Fibroblast of pulmonary artery (primary cell): ENCODE results near the gene PAK2.
"Not testable (repeated sequence)": the region's sequence is repeated elsewhere in the genome, so short reads cannot be mapped to it uniquely, and the experiment has no call there.

Source experiments
- DNase-seq: peaks from one replicate; pipeline ENCODE4 v3.0.0-alpha.2; 2010; ENCODE audit warnings: low read depth
- H3K4me3 ChIP-seq: replicated peaks from 2 replicates; pipeline ENCODE4 v1.5.1; 2011; ENCODE audit warnings: low read depth, mild to moderate bottlenecking, control low read depth, low read length, moderate library complexity
- CTCF ChIP-seq: IDR thresholded peaks from 2 replicates; pipeline ENCODE4 v1.5.1; 2011; ENCODE audit warnings: mild to moderate bottlenecking, control low read depth, low read length, inconsistent platforms; ENCODE audit errors: missing control alignments

The PAK2 gene

GRCh38 chr3:196843435-196844110 lies 103.9 kb downstream of the PAK2 start:
- no peak for DNase-seq
- TF ChIP-seq CTCF = no peak
- no peak overlapping the region for H3K4me3 ChIP-seq

- DNase-seq, H3K4me3 ChIP-seq: not testable (repeated sequence)
These were observed 104.9 kb downstream of the PAK2 start for GRCh38 chr3:196844235-196845219.

GRCh38 chr3:196848375-196848774 lies 108.7 kb downstream of the PAK2 start:
- DNase-seq, H3K4me3 ChIP-seq: not testable (repeated sequence)

- no peak overlapping the region for H3K4me3 ChIP-seq
- DNase-seq = no peak
- no peak for TF ChIP-seq CTCF
These were observed 109.6 kb downstream of the PAK2 start for GRCh38 chr3:196849180-196849741.

- not testable (repeated sequence) for DNase-seq
These were observed 123.3 kb downstream of the PAK2 start for GRCh38 chr3:196863000-196863399.

GRCh38 chr3:196867155-196867506 lies 127.5 kb downstream of the PAK2 start:
- no peak for DNase-seq
- H3K4me3 ChIP-seq = peak overlapping the region; percentile 90
- TF ChIP-seq CTCF = no peak

More at GRCh38 chr3:196863000-196863399, 123.3 kb downstream of the PAK2 start:
- H3K4me3 ChIP-seq = not testable (repeated sequence)

- H3K4me3 ChIP-seq = peak within 1 kb of the TSS; percentile 90
- no peak for TF ChIP-seq CTCF
- DNase-seq = peak; percentile 90
These were observed 128.0 kb downstream of the PAK2 start, which contains the start of gene SENP5 for GRCh38 chr3:196867507-196868296. SENP5 (plus strand) TSS chr3:196867920; CDS start chr3:196885182, 17,262 bp downstream.

GRCh38 chr3:196868297-196868661 lies 128.6 kb downstream of the PAK2 start:
- peak overlapping the region; percentile 90 for H3K4me3 ChIP-seq
- peak; percentile 34 for DNase-seq
- no peak for TF ChIP-seq CTCF
